HEK293 (cell line): ENCODE data around the gene RASEF.

Experiments used
- CTCF ChIA-PET: fragments of 350-600 bp; formaldehyde crosslinking; extraction: SDS; loops from one replicate; lab custom pipeline; 2021; ENCODE audit warnings: antibody characterized with exemption; lab: Yijun Ruan, JAX
- POLR2A ChIA-PET: fragments of 300-600 bp; formaldehyde crosslinking; extraction: SDS; loops from one replicate; lab custom pipeline; 2020; ENCODE audit warnings: antibody characterized with exemption, inconsistent platforms; lab: Yijun Ruan, JAX
- H3K27ac ChIP-seq: fragments of 200-500 bp; sonication (Bioruptor generic); 2 replicates; pipeline ENCODE4 v1.5.1; 2014; ENCODE audit warnings: low read depth, low read length, control low read depth, inconsistent platforms; ENCODE audit errors: extremely low read depth
- H3K36me3 ChIP-seq, 2 experiments: fragments of 200-500 bp in 1 of 2; sonication (Bioruptor generic) in 1 of 2; 1 replicate in 1 of 2; 2 replicates in 1 of 2; pipeline ENCODE4 v1.5.1; 2014 to 2017; ENCODE audit warnings: inconsistent platforms in 2 of 2, low read length in 2 of 2; ENCODE audit not compliant: control insufficient read depth in 2 of 2, insufficient read depth in 1 of 2
- H3K4me1 ChIP-seq: fragments of 200-500 bp; sonication (Bioruptor generic); 2 replicates; pipeline ENCODE4 v1.5.1; 2014; ENCODE audit warnings: mild to moderate bottlenecking, low read length, inconsistent platforms; ENCODE audit not compliant: control insufficient read depth, insufficient read depth
- H3K4me3 ChIP-seq: 2 replicates; pipeline ENCODE4 v1.5.1; 2011; ENCODE audit warnings: low read depth, mild to moderate bottlenecking, control low read depth, low read length, moderate library complexity
- H3K9me3 ChIP-seq: fragments of 200-500 bp; sonication (Bioruptor generic); 2 replicates; pipeline ENCODE4 v1.5.1; 2014; ENCODE audit warnings: low read depth, low read length, inconsistent platforms; ENCODE audit not compliant: control insufficient read depth, insufficient read depth
- BCL11A ChIP-seq: fragments of 450-650 bp; formaldehyde crosslinking; IDR thresholded peaks from 2 replicates; pipeline ENCODE4 v1.5.1; 2016; ENCODE audit warnings: low read depth, missing biosample characterization, missing genetic modification characterization
- HIC1 ChIP-seq: fragments of 450-650 bp; formaldehyde crosslinking; IDR thresholded peaks from 2 replicates; pipeline ENCODE4 v1.5.1; 2016; ENCODE audit warnings: missing biosample characterization, missing genetic modification characterization
- HOXC10 ChIP-seq: sonication (generic); formaldehyde crosslinking; IDR thresholded peaks from 2 replicates; pipeline ENCODE4 v1.8.1; 2023; ENCODE audit warnings: mild to moderate bottlenecking, missing genetic modification reagents
- MEIS1 ChIP-seq: sonication (generic); formaldehyde crosslinking; IDR thresholded peaks from 2 replicates; pipeline ENCODE4 v1.8.1; 2022; ENCODE audit warnings: missing genetic modification reagents, mild to moderate bottlenecking, borderline replicate concordance
- SCRT1 ChIP-seq: fragments of 450-650 bp; formaldehyde crosslinking; IDR thresholded peaks from 2 replicates; pipeline ENCODE4 v1.5.1; 2016; ENCODE audit warnings: missing biosample characterization, missing genetic modification characterization, borderline replicate concordance
- TRIM28 ChIP-seq: IDR thresholded peaks from 2 replicates; pipeline ENCODE4 v1.6.1; 2011; ENCODE audit warnings: low read length, control low read depth, borderline replicate concordance
- ZBTB17 ChIP-seq: fragments of 450-650 bp; formaldehyde crosslinking; IDR thresholded peaks from 2 replicates; pipeline ENCODE4 v1.5.1; 2016; ENCODE audit warnings: missing biosample characterization, missing genetic modification characterization
- ZNF174 ChIP-seq: fragments of 450-650 bp; formaldehyde crosslinking; IDR thresholded peaks from 2 replicates; pipeline ENCODE4 v1.5.0; 2017; ENCODE audit warnings: missing biosample characterization, mild to moderate bottlenecking, missing genetic modification characterization
- ZNF202 ChIP-seq: fragments of 450-650 bp; formaldehyde crosslinking; IDR thresholded peaks from 2 replicates; pipeline ENCODE4 v1.5.1; 2016; ENCODE audit warnings: missing biosample characterization, missing genetic modification characterization, borderline replicate concordance
- ZNF394 ChIP-seq: fragments of 450-650 bp; formaldehyde crosslinking; IDR thresholded peaks from 2 replicates; pipeline ENCODE4 v1.5.1; 2016; ENCODE audit warnings: missing biosample characterization, missing genetic modification characterization, mild to moderate bottlenecking, moderate library complexity, borderline replicate concordance
- ZNF629 ChIP-seq: fragments of 450-650 bp; formaldehyde crosslinking; IDR thresholded peaks from 2 replicates; pipeline ENCODE4 v1.5.1; 2017; ENCODE audit warnings: missing biosample characterization, missing genetic modification characterization
- ZNF704 ChIP-seq: fragments of 450-650 bp; formaldehyde crosslinking; IDR thresholded peaks from 2 replicates; pipeline ENCODE4 v1.5.1; 2016; ENCODE audit warnings: missing biosample characterization, missing genetic modification characterization
- ZNF747 ChIP-seq: fragments of 450-650 bp; formaldehyde crosslinking; IDR thresholded peaks from 2 replicates; pipeline ENCODE4 v1.5.1; 2016; ENCODE audit warnings: missing biosample characterization, missing genetic modification characterization
- ZNF843 ChIP-seq: fragments of 450-650 bp; formaldehyde crosslinking; IDR thresholded peaks from 2 replicates; pipeline ENCODE4 v1.5.1; 2016; ENCODE audit warnings: missing biosample characterization, missing genetic modification characterization
- ZSCAN18 ChIP-seq: fragments of 450-650 bp; formaldehyde crosslinking; IDR thresholded peaks from 2 replicates; pipeline ENCODE4 v1.5.1; 2016; ENCODE audit warnings: missing biosample characterization, missing genetic modification characterization

RASEF gene

GRCh38 chr9:83029531-83030137 lies 33.3 kb downstream of the RASEF start (continued):
- no peak for TF ChIP-seq TRIM28

GRCh38 chr9:83027153-83027891 lies 35.6 kb downstream of the RASEF start:
- Histone ChIP-seq H3K4me1 (no peaks in the 10 kb centered on the region; the same call in 1 of the 2 replicates), H3K4me3 (no peak overlapping the region), H3K27ac (no peak overlapping the region), H3K36me3 (peaks cover 0 to 4% of the 10 kb centered on the region in 2 experiments; a peak in 1 of 3 replicates), H3K9me3 (no peaks in the 10 kb centered on the region)
- ChIA-PET POLR2A (interaction anchor here (0.6 to 2.0 kb wide), 2 partner anchors 35 to 897 kb away, joined by 3 to 6 read pairs; no protein-coding TSS in a partner anchor), CTCF (interaction anchor here (0.5 to 0.8 kb wide), 5 partner anchors 16 to 1343 kb away, joined by 3 to 5 read pairs (median 3); no protein-coding TSS in a partner anchor)
- no peak for TF ChIP-seq ZNF704 (tag by site-specific recombination)
- peak; percentile 48; the same call in 1 of the 2 replicates for TF ChIP-seq ZNF629 (tag by site-specific recombination)
- no peak for TF ChIP-seq ZNF747 (tag by site-specific recombination)
- no peak for TF ChIP-seq BCL11A (tag by site-specific recombination)
- no peak for TF ChIP-seq ZNF843 (tag by site-specific recombination)
- no peak for TF ChIP-seq ZNF202 (tag by site-specific recombination)
- TF ChIP-seq HIC1 (tag by site-specific recombination) = no peak
- TF ChIP-seq ZNF394 (tag by site-specific recombination) = peak; percentile 46; the same call in 1 of the 2 replicates
- TF ChIP-seq ZNF174 (tag by site-specific recombination) = no peak

GRCh38 chr9:83024506-83025125 lies 38.3 kb downstream of the RASEF start:
- POLR2A ChIA-PET = no interaction called here

More at GRCh38 chr9:83024506-83025125, 38.3 kb downstream of the RASEF start:
- no peaks in the 10 kb centered on the region for H3K9me3 ChIP-seq
- H3K36me3 ChIP-seq = peaks cover 0 to 22% of the 10 kb centered on the region in 2 experiments; a peak in 2 of 3 replicates
- CTCF ChIA-PET = no interaction called here
- H3K27ac ChIP-seq = no peak overlapping the region
- TF ChIP-seq HOXC10 (no peak), ZSCAN18 (tag by site-specific recombination) (no peak), ZBTB17 (tag by site-specific recombination) (no peak), SCRT1 (tag by site-specific recombination) (no peak), MEIS1 (CRISPR knock-in tag) (no peak)
- no peaks in the 10 kb centered on the region; the same call in 1 of the 2 replicates for H3K4me1 ChIP-seq
- H3K4me3 ChIP-seq = no peak overlapping the region
